Adrenal gland (tissue), 12 donors: ENCODE measurements around the gene HOMER2. TPM values are rescaled to one million over a fixed set of nuclear protein-coding genes. Genes with fewer than 3 reads are reported as not detected.

ENCODE experiments used
- DNase-seq, 7 donors: peaks; one replicate each; pipeline ENCODE4 v3.0.0-alpha.2; 2019 to 2020
- H3K27ac ChIP-seq, 5 donors: fragments of 200-600 bp; sonication (generic) in 4 of 5; 1 replicate in 3 of 5; 2 replicates in 2 of 5; pipeline versions ENCODE4 v1.5.1 to v1.8.0; 2016 to 2020; ENCODE audit warnings: mild to moderate bottlenecking in 1 of 5
- H3K27me3 ChIP-seq: fragments of 200-600 bp; 2 replicates; pipeline ENCODE4 v1.8.0; 2021
- H3K36me3 ChIP-seq, 2 donors: fragments of 200-600 bp; replicated peaks in 1 of 2; 1 replicate in 1 of 2; 2 replicates in 1 of 2; pipeline versions ENCODE4 v1.5.1 to v1.8.0; 2018 to 2022
- H3K4me1 ChIP-seq, 2 donors: fragments of 200-600 bp; replicated peaks in 1 of 2; 1 replicate in 1 of 2; 2 replicates in 1 of 2; pipeline versions ENCODE4 v1.5.1 to v1.8.0; 2018 to 2021
- H3K4me3 ChIP-seq, 4 donors: fragments of 200-600 bp; sonication (generic) in 3 of 4; one replicate each; pipeline ENCODE4 v1.5.1; 2016 to 2018
- H3K9me3 ChIP-seq, 3 donors: fragments of 200-600 bp; sonication (generic) in 1 of 3; replicated peaks in 1 of 3; 1 replicate in 2 of 3; 2 replicates in 1 of 3; pipeline versions ENCODE4 v1.5.1 to v1.8.0; 2016 to 2021
- POLR2A ChIP-seq, 2 donors: fragments of 450-650 bp; IDR thresholded peaks; one replicate each; pipeline ENCODE4 v1.6.1; 2017; ENCODE audit warnings: antibody characterized with exemption in 2 of 2, mild to moderate bottlenecking in 2 of 2, moderate library complexity in 1 of 2
- WGBS, 4 donors: extraction: QIAGEN DNeasy Blood & Tissue Kit in 2 of 4; methylation state at CpG; one replicate each; pipeline versions ENCODE4 v1.1.5 to v1.1.7; 2013 to 2017; 5-methylcytosine and 5-hydroxymethylcytosine counted together
- intact Hi-C, 2 donors: fragments of 100-400 bp; cut with DNase I; formaldehyde crosslinking; loops; one replicate each; pipeline versions ENCODE4 v1.14.1 to v1.15.0; 2022 to 2023
- polyA plus RNA-seq, 3 donors: library from polyadenylated mRNA; stranded (reverse); fragments of 200-250 nt in 2 of 3; fragments of 350-450 nt in 1 of 3; fragmentation: Illumina TruSeq in 1 of 3; extraction: RNeasy Lipid Tissue Mini Kit (QIAGEN cat#74804) in 1 of 3; gene quantifications; one replicate each; pipeline ENCODE4 v1.2.3, GENCODE V29; 2013 to 2014
- total RNA-seq, 9 donors: library from RNA; depleted of rRNA in 4 of 9; stranded (reverse); fragments of >200 nt in 4 of 9; fragments of 120-200 nt in 1 of 9; fragmentation: NEBNext Ultra II Directional in 1 of 9; extraction: Animal tissue kit (Norgen Biotek cat#: 25700) in 1 of 9; gene quantifications; one replicate each; pipeline versions ENCODE4 v1.1.0 to v1.2.4, GENCODE V29; 2013 to 2023
- TF ChIP-seq, protein P1 (sequence below), 6 experiments: fragments of 450-650 bp in 4 of 6; fragments of 200-600 bp in 2 of 6; sonication (generic) in 1 of 6; IDR thresholded peaks; 1 replicate in 5 of 6; 2 replicates in 1 of 6; pipeline versions ENCODE4 v1.5.1 to v1.8.0; 2016 to 2021; ENCODE audit warnings: antibody characterized with exemption in 6 of 6, mild to moderate bottlenecking in 2 of 6, moderate library complexity in 1 of 6
- donor health status: healthy with polysubstance abuse.
- donor health status: Bipolar disorder and iron deficiency.
- donor health status: DM: yes; HTN: yes; CAD: no.
- donor health status: DM: no; HTN: no; CAD: no.
- donor health status: DM: no; HTN: no; CAD: no.
- donor health status: DM: yes; HTN: yes; CAD: no.

The HOMER2 gene
- total and polyA plus RNA-seq, 12 donors: 6.5 to 43.1 (median 23.4) TPM

- Histone ChIP-seq H3K36me3 (peaks cover 0 to 28% of the 10 kb centered on the region in 2 donors), H3K27ac (no peak overlapping the region), H3K4me1 (no peaks in the 10 kb centered on the region), H3K27me3 (no peaks in the 10 kb centered on the region), H3K9me3 (no peaks in the 10 kb centered on the region), H3K4me3 (no peak overlapping the region)
- DNase-seq: no peak
- 83 to 93% (median 85%) methylated on average over 3 of the region's 3 CpGs for WGBS, 4 donors
- TF ChIP-seq, protein P1, sequence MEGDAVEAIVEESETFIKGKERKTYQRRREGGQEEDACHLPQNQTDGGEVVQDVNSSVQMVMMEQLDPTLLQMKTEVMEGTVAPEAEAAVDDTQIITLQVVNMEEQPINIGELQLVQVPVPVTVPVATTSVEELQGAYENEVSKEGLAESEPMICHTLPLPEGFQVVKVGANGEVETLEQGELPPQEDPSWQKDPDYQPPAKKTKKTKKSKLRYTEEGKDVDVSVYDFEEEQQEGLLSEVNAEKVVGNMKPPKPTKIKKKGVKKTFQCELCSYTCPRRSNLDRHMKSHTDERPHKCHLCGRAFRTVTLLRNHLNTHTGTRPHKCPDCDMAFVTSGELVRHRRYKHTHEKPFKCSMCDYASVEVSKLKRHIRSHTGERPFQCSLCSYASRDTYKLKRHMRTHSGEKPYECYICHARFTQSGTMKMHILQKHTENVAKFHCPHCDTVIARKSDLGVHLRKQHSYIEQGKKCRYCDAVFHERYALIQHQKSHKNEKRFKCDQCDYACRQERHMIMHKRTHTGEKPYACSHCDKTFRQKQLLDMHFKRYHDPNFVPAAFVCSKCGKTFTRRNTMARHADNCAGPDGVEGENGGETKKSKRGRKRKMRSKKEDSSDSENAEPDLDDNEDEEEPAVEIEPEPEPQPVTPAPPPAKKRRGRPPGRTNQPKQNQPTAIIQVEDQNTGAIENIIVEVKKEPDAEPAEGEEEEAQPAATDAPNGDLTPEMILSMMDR (IDR thresholded peaks at IDR 0.05): no peak
- no peak for TF ChIP-seq POLR2A (IDR thresholded peaks at IDR 0.05)
- intact Hi-C loops: no loop called here
Measured at GRCh38 chr15:82992436-82992998, 40.0 kb upstream of the HOMER2 start.

DNA sequence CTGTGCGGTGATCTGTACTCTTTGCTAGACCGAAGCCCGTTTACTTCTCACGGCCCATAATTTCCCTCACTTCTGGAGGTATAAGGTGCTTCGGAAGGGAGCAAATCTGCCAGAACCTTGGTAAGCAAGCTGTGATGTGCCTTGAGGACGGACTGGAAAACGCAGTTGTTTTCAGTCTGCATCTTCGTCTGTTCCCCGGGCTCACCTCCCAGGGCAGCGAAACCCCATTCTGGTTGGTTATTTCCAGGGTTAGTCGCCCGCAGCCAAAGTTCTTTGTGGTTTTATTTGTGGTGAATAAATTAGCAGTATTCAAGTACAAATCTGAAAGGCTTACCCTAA lies 33.9 kb upstream of the HOMER2 start:
- Histone ChIP-seq H3K4me3 (peak overlapping the region; percentile 59 to 97 (median 80)), H3K4me1 (peaks cover 8 to 21% of the 10 kb centered on the region in 2 donors), H3K27ac (peak overlapping the region in 4 of 5 donors; percentile 62 to 87 (median 70)), H3K36me3 (peaks cover 0 to 22% of the 10 kb centered on the region in 2 donors), H3K27me3 (no peaks in the 10 kb centered on the region), H3K9me3 (no peaks in the 10 kb centered on the region)
- 0 to 1% (median 0%) methylated on average over 7 to 12 of the region's 12 CpGs for WGBS, 4 donors
- DNase-seq: no peak
- intact Hi-C loops: no loop called here
- TF ChIP-seq, protein P1 (IDR thresholded peaks at IDR 0.05): no peak
- no peak for TF ChIP-seq POLR2A (IDR thresholded peaks at IDR 0.05)

DNA sequence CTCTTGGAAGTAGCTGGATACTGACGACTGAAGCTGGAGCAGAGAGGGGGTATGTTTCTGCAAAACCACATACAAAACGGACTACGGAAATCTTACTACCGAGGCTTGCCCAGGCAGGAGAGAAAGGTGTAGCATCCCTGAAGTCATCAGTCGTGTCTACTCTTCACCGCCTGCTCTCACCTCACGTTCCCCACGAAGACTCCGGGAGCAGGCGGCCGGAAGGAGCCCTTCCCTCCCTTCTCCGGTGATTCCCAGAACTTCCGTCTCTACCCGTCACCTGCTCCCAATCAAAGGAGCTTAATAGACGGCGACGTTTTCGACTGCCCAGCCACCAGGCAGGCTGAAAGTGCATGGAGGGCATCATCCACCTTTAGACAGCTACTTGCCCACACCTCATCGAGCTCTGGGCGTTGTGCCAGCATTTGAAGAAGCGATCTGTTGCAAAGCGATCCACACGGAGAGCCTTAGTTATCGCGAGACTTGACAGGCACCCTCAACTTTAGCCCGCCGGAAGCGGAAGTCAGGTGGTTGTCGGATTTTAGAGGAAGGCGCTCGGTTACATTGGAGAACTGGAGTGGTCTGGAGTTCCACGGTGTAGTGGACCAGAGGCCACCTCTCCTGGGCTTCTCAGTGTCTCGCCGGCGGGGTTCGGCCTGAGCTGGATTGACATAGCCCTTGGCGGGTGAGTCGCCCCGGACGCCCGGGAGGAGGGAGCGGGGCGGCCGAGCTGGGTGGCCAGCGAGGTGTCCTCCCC lies 33.3 kb upstream of the HOMER2 start, which contains the start of gene RAMAC:
Gene RAMAC, plus strand, starts transcription at position 523 of the 754 bp plus-strand sequence. CDS start 2,809 bp downstream, outside the sequence.
- 1 to 3% (median 2%) methylated on average over 25 to 45 of the region's 45 CpGs for WGBS, 4 donors
- H3K4me1 ChIP-seq: peaks cover 8 to 21% of the 10 kb centered on the region in 2 donors
- peak within 1 kb of the TSS; percentile 59 to 97 (median 80) for H3K4me3 ChIP-seq
- no peaks in the 10 kb centered on the region for H3K9me3 ChIP-seq
- TF ChIP-seq, protein P1 (IDR thresholded peaks at IDR 0.05): no peak
- TF ChIP-seq POLR2A (IDR thresholded peaks at IDR 0.05): peak in 1 of 2 donors; percentile 75
- peak within 1 kb of the TSS; percentile 42 to 87 (median 64) for H3K27ac ChIP-seq
- DNase-seq: peak; percentile 92 to 98 (median 96)
- intact Hi-C loops: no loop called here
- H3K36me3 ChIP-seq: peaks cover 0 to 20% of the 10 kb centered on the region in 2 donors
- H3K27me3 ChIP-seq: no peaks in the 10 kb centered on the region

GRCh38 chr15:82980981-82981380 lies 28.5 kb upstream of the HOMER2 start:
- intact Hi-C loops: loop anchor here in 1 of 2 donors (5.0 kb wide), 1 partner anchor 129 kb away; no protein-coding TSS in a partner anchor
- H3K27ac ChIP-seq: no peak overlapping the region
- H3K4me1 ChIP-seq: peaks cover 0 to 11% of the 10 kb centered on the region in 2 donors
- no peaks in the 10 kb centered on the region for H3K36me3 ChIP-seq
- no peaks in the 10 kb centered on the region for H3K27me3 ChIP-seq
- H3K9me3 ChIP-seq: no peaks in the 10 kb centered on the region
- no peak overlapping the region for H3K4me3 ChIP-seq
- DNase-seq: no peak
- TF ChIP-seq, protein P1 (IDR thresholded peaks at IDR 0.05): no peak
- TF ChIP-seq POLR2A (IDR thresholded peaks at IDR 0.05): no peak
- 48 to 66% (median 56%) methylated on average over 2 of the region's 2 CpGs for WGBS, 4 donors
